Gastroesophageal sphincter (tissue), 3 donors: Measurements from ENCODE around the gene NKX6-1.

Experiments
- CTCF ChIP-seq, 4 experiments: fragments of 200-600 bp in 2 of 4; fragments of 450-650 bp in 2 of 4; sonication (generic) in 1 of 4; IDR thresholded peaks; one replicate each; pipeline ENCODE4 v1.5.1; 2017 to 2019; ENCODE audit warnings: antibody characterized with exemption in 4 of 4, mild to moderate bottlenecking in 2 of 4, moderate library complexity in 2 of 4
- POLR2A ChIP-seq, 2 donors: fragments of 450-650 bp; IDR thresholded peaks; one replicate each; pipeline ENCODE4 v1.6.1; 2017; ENCODE audit warnings: antibody characterized with exemption in 2 of 2, mild to moderate bottlenecking in 2 of 2, moderate library complexity in 1 of 2

GRCh38 chr4:84484236-84484635 is 14.9 kb downstream of the NKX6-1 start:
- TF ChIP-seq POLR2A (IDR thresholded peaks at IDR 0.05) (no peak), CTCF (IDR thresholded peaks at IDR 0.05) (no peak)
